Esophagus (tissue), 2 donors: ENCODE data around the gene PKP3. TPM values are rescaled to one million over a fixed set of nuclear protein-coding genes. Genes with fewer than 3 reads are reported as not detected.

ENCODE experiments used
- H3K27ac ChIP-seq, 2 donors: one replicate each; pipeline ENCODE4 v1.5.1; 2013; ENCODE audit warnings: low read depth in 2 of 2, mild to moderate bottlenecking in 2 of 2, inconsistent platforms in 1 of 2, low read length in 1 of 2, moderate library complexity in 1 of 2
- H3K27me3 ChIP-seq, 2 donors: one replicate each; pipeline ENCODE4 v1.6.1; 2013; ENCODE audit warnings: low read length in 2 of 2, control low read depth in 1 of 2, mild to moderate bottlenecking in 1 of 2; ENCODE audit not compliant: insufficient read depth in 2 of 2, control insufficient read depth in 1 of 2
- H3K36me3 ChIP-seq, 2 donors: one replicate each; pipeline ENCODE4 v1.6.1; 2013; ENCODE audit warnings: low read length in 1 of 2; ENCODE audit not compliant: control insufficient read depth in 2 of 2, insufficient read depth in 2 of 2
- H3K4me1 ChIP-seq, 2 donors: one replicate each; pipeline ENCODE4 v1.6.1; 2013; ENCODE audit warnings: low read length in 1 of 2; ENCODE audit not compliant: control insufficient read depth in 2 of 2, insufficient read depth in 2 of 2
- H3K4me3 ChIP-seq, 2 donors: one replicate each; pipeline ENCODE4 v1.5.1; 2013; ENCODE audit warnings: low read length in 2 of 2, mild to moderate bottlenecking in 2 of 2, low read depth in 1 of 2, moderate library complexity in 1 of 2
- H3K9me3 ChIP-seq, 2 donors: one replicate each; pipeline ENCODE4 v1.6.1; 2013; ENCODE audit warnings: mild to moderate bottlenecking in 2 of 2, low read depth in 1 of 2, low read length in 1 of 2, moderate library complexity in 1 of 2; ENCODE audit not compliant: control insufficient read depth in 2 of 2, insufficient read depth in 1 of 2
- WGBS, 2 donors: extraction: QIAGEN DNeasy Blood & Tissue Kit; methylation state at CpG; one replicate each; pipeline ENCODE4 v1.1.7; 2013; 5-methylcytosine and 5-hydroxymethylcytosine counted together
- polyA plus RNA-seq, 2 donors: library from polyadenylated mRNA; stranded (reverse); fragments of 200-250 nt; gene quantifications; one replicate each; pipeline ENCODE4 v1.2.3, GENCODE V29; 2013
- donor health status: healthy with polysubstance abuse.
- donor health status: Bipolar disorder and iron deficiency.

The PKP3 gene
- polyA plus RNA-seq, 2 donors = 332 to 353 TPM

DNA sequence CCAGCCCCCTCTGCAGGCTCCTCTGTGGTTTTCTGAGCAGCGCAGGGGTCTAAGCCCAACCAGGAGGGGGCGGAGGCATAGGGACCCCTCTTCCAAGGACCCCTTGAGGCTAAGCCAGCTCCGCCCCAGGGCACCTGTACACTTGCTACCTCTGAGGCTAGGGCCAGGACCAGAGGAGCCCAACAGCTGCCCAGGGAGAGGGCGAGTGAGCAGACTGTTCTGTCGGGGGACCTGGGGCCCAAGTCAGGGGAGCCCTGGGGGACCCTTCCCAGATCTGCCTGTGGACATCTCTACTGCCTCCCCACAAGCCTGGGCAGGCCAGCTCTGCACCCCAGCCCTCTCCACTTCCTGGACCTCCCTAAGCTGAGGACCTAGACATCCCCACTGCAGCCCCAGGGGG, 23.0 kb upstream of the PKP3 start:
- Histone ChIP-seq H3K4me1 (peaks cover 0 to 4% of the 10 kb centered on the region in 2 donors), H3K27me3 (peaks cover 0 to 15% of the 10 kb centered on the region in 2 donors), H3K27ac (no peak overlapping the region), H3K9me3 (no peaks in the 10 kb centered on the region), H3K36me3 (no peaks in the 10 kb centered on the region), H3K4me3 (no peak overlapping the region)
- 74 to 86% methylated on average over 5 of the region's 5 CpGs for WGBS, 2 donors

DNA sequence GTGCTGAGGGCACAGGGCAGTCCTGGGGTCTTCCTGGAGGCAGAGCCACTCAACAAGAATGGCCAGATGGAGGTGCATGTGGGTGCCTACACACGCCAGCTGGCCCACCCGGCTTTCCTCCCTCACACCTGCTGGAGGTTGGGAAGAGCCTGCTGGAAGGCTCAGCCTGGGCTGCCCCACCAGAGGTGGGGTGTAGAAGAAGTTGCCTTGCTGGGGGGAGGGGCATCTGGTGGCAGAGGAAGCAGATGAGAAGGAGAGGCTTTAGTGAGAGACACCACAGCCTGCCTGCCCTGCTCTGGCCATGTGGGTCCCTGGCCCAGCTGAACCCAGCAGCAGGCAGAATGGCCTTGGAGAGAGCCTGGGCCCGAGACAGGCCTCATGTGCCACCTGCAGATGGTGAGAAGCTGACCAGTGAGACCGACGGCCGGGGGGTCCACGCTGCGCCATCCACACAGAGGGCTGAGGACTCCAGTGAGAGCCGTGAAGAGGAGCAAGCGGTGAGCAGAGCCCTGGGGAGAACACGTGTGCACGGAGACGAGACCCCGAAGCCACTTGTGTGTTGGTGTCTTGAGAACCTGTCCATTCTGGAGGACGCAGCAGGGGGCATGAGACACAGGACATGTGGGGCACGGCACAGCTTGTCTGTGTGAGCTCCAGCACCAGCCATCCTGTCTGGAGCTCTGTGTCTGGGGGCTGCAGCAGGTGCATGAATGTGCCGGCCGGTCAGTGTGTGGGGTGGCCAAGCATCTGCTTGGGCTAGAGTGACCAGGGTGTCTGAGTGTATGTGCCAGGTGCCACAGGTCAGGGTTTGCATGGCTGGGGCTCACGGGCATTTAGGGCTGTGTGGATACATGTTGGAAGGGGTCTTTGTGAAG, 22.1 kb upstream of the PKP3 start:
- Histone ChIP-seq H3K36me3 (no peaks in the 10 kb centered on the region), H3K9me3 (no peaks in the 10 kb centered on the region), H3K4me1 (peaks cover 0 to 4% of the 10 kb centered on the region in 2 donors), H3K4me3 (no peak overlapping the region), H3K27ac (no peak overlapping the region), H3K27me3 (peaks cover 0 to 15% of the 10 kb centered on the region in 2 donors)
- 80 to 81% methylated on average over 19 of the region's 19 CpGs for WGBS, 2 donors

- 79 to 83% methylated on average over 40 to 41 of the region's 41 CpGs for WGBS, 2 donors
- peaks cover 0 to 2% of the 10 kb centered on the region in 2 donors for H3K36me3 ChIP-seq
- H3K27ac ChIP-seq = no peak overlapping the region
- H3K4me1 ChIP-seq = peaks cover 0 to 4% of the 10 kb centered on the region in 2 donors
- H3K27me3 ChIP-seq = peaks cover 0 to 15% of the 10 kb centered on the region in 2 donors
- no peaks in the 10 kb centered on the region for H3K9me3 ChIP-seq
- no peak overlapping the region for H3K4me3 ChIP-seq
Observed at GRCh38 chr11:372809-373715, 20.9 kb upstream of the PKP3 start.

DNA sequence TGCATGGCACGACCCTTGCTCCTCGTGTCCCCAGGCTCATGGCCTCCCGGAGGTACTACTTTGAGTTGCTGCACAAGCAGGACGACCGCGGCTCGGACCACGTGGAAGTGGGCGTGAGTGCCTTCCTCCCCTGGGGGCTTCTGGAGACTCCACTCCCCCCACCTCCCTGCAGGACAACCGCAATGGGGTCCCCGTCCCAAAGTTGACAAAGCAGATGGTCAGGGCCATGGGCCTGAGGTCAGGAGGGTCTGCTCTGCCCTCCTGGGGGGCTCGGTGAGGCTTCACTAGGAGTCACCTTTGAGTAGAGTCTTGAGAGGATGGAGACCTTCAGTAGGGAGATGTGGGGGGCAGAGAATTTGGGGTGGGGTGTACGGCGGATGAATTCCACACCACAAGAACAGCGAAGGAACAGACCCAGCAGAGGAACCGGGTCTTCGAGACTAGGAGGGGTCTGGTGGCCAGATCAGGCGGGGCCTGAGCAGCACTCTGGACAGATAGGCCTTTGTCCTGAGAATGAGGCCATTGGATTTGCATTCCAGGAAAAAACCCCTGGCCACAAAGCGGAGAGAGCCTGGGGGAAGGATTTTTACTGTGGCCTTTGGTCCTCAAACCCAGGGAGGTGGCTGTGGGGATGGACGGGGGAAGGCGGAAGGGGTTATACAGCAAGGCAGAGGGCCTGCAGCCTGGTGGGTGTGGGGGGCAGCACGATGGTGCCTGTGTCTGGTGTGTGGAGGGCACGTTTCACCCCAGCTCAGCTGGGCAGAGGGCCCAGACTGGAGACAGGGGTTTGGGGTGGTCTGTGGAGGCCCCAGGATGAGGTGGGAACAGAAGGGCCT, 20.1 kb upstream of the PKP3 start:
- Histone ChIP-seq H3K27me3 (peaks cover 0 to 10% of the 10 kb centered on the region in 2 donors), H3K4me1 (no peaks in the 10 kb centered on the region), H3K36me3 (peaks cover 0 to 2% of the 10 kb centered on the region in 2 donors), H3K9me3 (no peaks in the 10 kb centered on the region), H3K27ac (no peak overlapping the region), H3K4me3 (no peak overlapping the region)
- WGBS, 2 donors = 84% methylated on average over 23 of the region's 23 CpGs

DNA sequence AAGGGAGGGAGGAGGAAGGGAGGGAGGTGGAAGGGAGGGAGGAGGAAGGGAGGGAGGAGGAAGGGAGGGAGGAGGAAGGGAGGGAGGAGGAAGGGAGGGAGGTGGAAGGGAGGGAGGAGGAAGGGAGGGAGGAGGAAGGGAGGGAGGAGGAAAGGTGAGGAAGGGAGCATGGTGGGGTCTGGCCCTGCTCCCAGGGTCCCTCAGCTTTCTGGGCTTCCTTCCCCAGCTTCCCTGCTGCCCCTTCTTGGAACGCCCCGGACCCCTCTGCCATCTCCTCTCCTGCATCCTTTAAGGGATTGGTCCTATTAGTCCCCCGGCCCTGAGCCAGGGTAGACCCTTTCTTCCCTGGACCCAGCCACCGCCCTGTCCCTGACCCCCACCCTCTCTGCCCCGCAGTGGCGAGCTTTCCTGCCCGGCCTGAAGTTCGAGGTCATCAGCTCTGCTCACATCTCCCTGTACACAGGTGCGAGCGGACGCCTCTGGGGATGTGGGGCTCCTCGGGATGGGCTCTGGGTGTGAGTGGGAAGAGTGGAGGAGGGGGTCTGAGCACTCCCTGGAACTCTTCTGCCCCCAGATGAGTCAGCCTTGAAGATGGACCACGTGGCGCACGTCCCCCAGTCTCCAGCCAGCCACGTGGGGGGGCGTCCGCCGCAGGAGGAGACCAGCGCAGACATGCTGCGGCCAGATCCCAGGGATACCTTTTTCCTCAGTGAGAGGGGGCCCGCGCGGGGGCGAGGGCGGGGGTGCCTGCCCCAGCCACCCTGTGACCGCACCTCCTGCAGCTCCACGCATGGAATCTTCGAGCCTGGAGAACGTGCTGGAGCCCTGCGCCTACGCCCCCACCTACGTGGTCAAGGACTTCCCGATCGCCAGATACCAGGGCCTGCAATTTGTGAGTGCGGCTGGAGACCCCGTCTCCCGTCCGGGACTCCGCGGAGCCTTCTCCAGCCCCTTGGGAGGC, 18.7 kb upstream of the PKP3 start:
- Histone ChIP-seq H3K4me3 (no peak overlapping the region), H3K4me1 (no peaks in the 10 kb centered on the region), H3K27me3 (peaks cover 0 to 8% of the 10 kb centered on the region in 2 donors), H3K27ac (no peak overlapping the region), H3K36me3 (peaks cover 0 to 8% of the 10 kb centered on the region in 2 donors), H3K9me3 (no peaks in the 10 kb centered on the region)
- 87 to 90% methylated on average over 36 to 41 of the region's 41 CpGs for WGBS, 2 donors

GRCh38 chr11:376531-377173, 17.4 kb upstream of the PKP3 start:
- no peaks in the 10 kb centered on the region for H3K9me3 ChIP-seq
- H3K27ac ChIP-seq = no peak overlapping the region
- 93% methylated on average over 58 to 70 of the region's 70 CpGs for WGBS, 2 donors
- peaks cover 0 to 8% of the 10 kb centered on the region in 2 donors for H3K36me3 ChIP-seq
- no peak overlapping the region for H3K4me3 ChIP-seq
- H3K27me3 ChIP-seq = no peaks in the 10 kb centered on the region
- no peaks in the 10 kb centered on the region for H3K4me1 ChIP-seq

DNA sequence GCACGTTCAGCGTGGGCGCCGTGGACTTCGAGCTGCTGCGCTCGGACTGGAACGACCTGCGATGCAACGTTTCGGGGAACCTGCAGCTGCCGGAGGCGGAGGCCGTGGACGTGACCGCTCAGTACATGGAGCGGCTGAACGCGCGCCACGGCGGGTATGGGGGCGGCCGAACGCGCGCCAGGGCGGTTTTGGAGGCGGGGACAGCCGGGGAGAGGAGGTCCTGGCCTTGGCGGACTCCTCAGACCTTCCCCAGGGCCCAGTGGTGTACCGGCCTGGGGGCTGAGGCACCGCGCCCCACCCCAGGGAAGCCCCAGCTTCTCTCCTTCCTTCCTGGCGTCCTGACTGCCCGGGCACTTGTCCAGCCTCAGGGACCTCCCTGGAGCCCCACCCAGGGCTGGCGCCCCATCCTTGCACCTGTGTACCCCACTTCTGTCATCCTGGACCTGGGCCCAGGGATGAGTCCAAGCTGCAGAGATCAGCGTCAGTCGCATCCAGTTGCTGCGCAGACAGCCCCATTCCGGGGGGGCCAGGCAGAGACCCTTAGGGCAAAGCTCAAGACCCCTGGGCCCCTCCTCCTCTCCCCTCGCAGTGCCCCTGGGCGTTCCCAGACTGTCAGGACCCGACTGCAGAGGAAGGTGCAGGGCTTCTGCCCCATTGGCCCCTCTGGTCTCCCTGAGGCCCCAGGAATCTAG, 16.7 kb upstream of the PKP3 start:
- 83 to 87% methylated on average over 36 to 44 of the region's 44 CpGs for WGBS, 2 donors
- Histone ChIP-seq H3K9me3 (no peaks in the 10 kb centered on the region), H3K4me1 (no peaks in the 10 kb centered on the region), H3K4me3 (no peak overlapping the region), H3K27ac (no peak overlapping the region), H3K36me3 (peaks cover 0 to 11% of the 10 kb centered on the region in 2 donors), H3K27me3 (no peaks in the 10 kb centered on the region)
